ENCODE measurements around the gene SLC25A42. TPM values are rescaled to one million over a fixed set of nuclear protein-coding genes. Genes with fewer than 3 reads are reported as not detected.

SLC25A42 gene
- total RNA-seq, 1 experiment from 2014 or later: 2.4 TPM

- DNase-seq (ENCODE audit: low read depth, low spot score): no peak
- in situ Hi-C loops (cut with HindIII; ENCODE audit: low pct_unique_long_range_greater_than_20kb, low sequenced_read_pairs): no loop called here
Observed at GRCh38 chr19:19043481-19043880, 20.3 kb upstream of the SLC25A42 start.

GRCh38 chr19:19043881-19044280 is 19.9 kb upstream of the SLC25A42 start:
- no peak for DNase-seq (ENCODE audit: low read depth, low spot score)
- in situ Hi-C loops (cut with HindIII; ENCODE audit: low pct_unique_long_range_greater_than_20kb, low sequenced_read_pairs): no loop called here

- in situ Hi-C loops (cut with HindIII; ENCODE audit: low pct_unique_long_range_greater_than_20kb, low sequenced_read_pairs): no loop called here
- DNase-seq (ENCODE audit: low read depth, low spot score): no peak
Observed at GRCh38 chr19:19049406-19049805, 14.4 kb upstream of the SLC25A42 start.

- in situ Hi-C loops (cut with HindIII; ENCODE audit: low pct_unique_long_range_greater_than_20kb, low sequenced_read_pairs): no loop called here
- DNase-seq (ENCODE audit: low read depth, low spot score): no peak
Observed at GRCh38 chr19:19050104-19050503, 13.7 kb upstream of the SLC25A42 start.

GRCh38 chr19:19050731-19051130 is 13.1 kb upstream of the SLC25A42 start:
- in situ Hi-C loops (cut with HindIII; ENCODE audit: low pct_unique_long_range_greater_than_20kb, low sequenced_read_pairs): no loop called here
- no peak for DNase-seq (ENCODE audit: low read depth, low spot score)

- in situ Hi-C loops (cut with HindIII; ENCODE audit: low pct_unique_long_range_greater_than_20kb, low sequenced_read_pairs): no loop called here
- DNase-seq (ENCODE audit: low read depth, low spot score): no peak
Observed at GRCh38 chr19:19051478-19052213, 12.1 kb upstream of the SLC25A42 start.

GRCh38 chr19:19052921-19053320 is 10.9 kb upstream of the SLC25A42 start:
- no peak for DNase-seq (ENCODE audit: low read depth, low spot score)
- in situ Hi-C loops (cut with HindIII; ENCODE audit: low pct_unique_long_range_greater_than_20kb, low sequenced_read_pairs): no loop called here

- DNase-seq (ENCODE audit: low read depth, low spot score): peak; percentile 60
- in situ Hi-C loops (cut with HindIII; ENCODE audit: low pct_unique_long_range_greater_than_20kb, low sequenced_read_pairs): no loop called here
Observed at GRCh38 chr19:19053508-19054314, 10.1 kb upstream of the SLC25A42 start.

- in situ Hi-C loops (cut with HindIII; ENCODE audit: low pct_unique_long_range_greater_than_20kb, low sequenced_read_pairs): no loop called here
- DNase-seq (ENCODE audit: low read depth, low spot score): no peak
Observed at GRCh38 chr19:19054315-19054938, 9.4 kb upstream of the SLC25A42 start.

GRCh38 chr19:19054939-19055440 is 8.8 kb upstream of the SLC25A42 start:
- DNase-seq (ENCODE audit: low read depth, low spot score): no peak
- in situ Hi-C loops (cut with HindIII; ENCODE audit: low pct_unique_long_range_greater_than_20kb, low sequenced_read_pairs): no loop called here

GRCh38 chr19:19055701-19056100 is 8.1 kb upstream of the SLC25A42 start:
- DNase-seq (ENCODE audit: low read depth, low spot score): no peak
- in situ Hi-C loops (cut with HindIII; ENCODE audit: low pct_unique_long_range_greater_than_20kb, low sequenced_read_pairs): no loop called here

- no peak for DNase-seq (ENCODE audit: low read depth, low spot score)
- in situ Hi-C loops (cut with HindIII; ENCODE audit: low pct_unique_long_range_greater_than_20kb, low sequenced_read_pairs): no loop called here
Observed at GRCh38 chr19:19056636-19057275, 7.0 kb upstream of the SLC25A42 start.

- no peak for DNase-seq (ENCODE audit: low read depth, low spot score)
- in situ Hi-C loops (cut with HindIII; ENCODE audit: low pct_unique_long_range_greater_than_20kb, low sequenced_read_pairs): no loop called here
Observed at GRCh38 chr19:19057317-19057716, 6.5 kb upstream of the SLC25A42 start.

GRCh38 chr19:19057720-19058119 is 6.1 kb upstream of the SLC25A42 start:
- in situ Hi-C loops (cut with HindIII; ENCODE audit: low pct_unique_long_range_greater_than_20kb, low sequenced_read_pairs): no loop called here
- no peak for DNase-seq (ENCODE audit: low read depth, low spot score)

GRCh38 chr19:19059018-19059836 is 4.6 kb upstream of the SLC25A42 start:
- no peak for DNase-seq (ENCODE audit: low read depth, low spot score)
- in situ Hi-C loops (cut with HindIII; ENCODE audit: low pct_unique_long_range_greater_than_20kb, low sequenced_read_pairs): no loop called here

- in situ Hi-C loops (cut with HindIII; ENCODE audit: low pct_unique_long_range_greater_than_20kb, low sequenced_read_pairs): no loop called here
Observed at GRCh38 chr19:19059837-19060611, 3.8 kb upstream of the SLC25A42 start.

More at GRCh38 chr19:19059837-19060611, 3.8 kb upstream of the SLC25A42 start:
- no peak for DNase-seq (ENCODE audit: low read depth, low spot score)

Measured in SK-MEL-5 (cell line).